Heart right ventricle (tissue), 16 donors: Measurements from ENCODE around the gene GPR55. TPM values are rescaled to one million over a fixed set of nuclear protein-coding genes. Genes with fewer than 3 reads are reported as not detected.

Experiments
- ATAC-seq, 8 donors: fragments of 200-7000 bp; cut with Tn5 transposase; one replicate each; pipeline ENCODE4 v1.9.1; 2020; ENCODE audit warnings: mild to moderate bottlenecking in 8 of 8, moderate library complexity in 8 of 8, moderate number of reproducible peaks in 1 of 8
- DNase-seq, 2 donors: peaks; one replicate each; pipeline ENCODE4 v3.0.0-alpha.2; 2020
- H3K27ac ChIP-seq, 10 donors: fragments of 200-600 bp; sonication (generic) in 2 of 10; one replicate each; pipeline versions ENCODE4 v1.5.0 to v1.8.0; 2020 to 2022; ENCODE audit warnings: mild to moderate bottlenecking in 3 of 10
- H3K27me3 ChIP-seq, 7 donors: fragments of 200-600 bp; one replicate each; pipeline ENCODE4 v1.8.0; 2021 to 2022; ENCODE audit warnings: mild to moderate bottlenecking in 2 of 7
- H3K36me3 ChIP-seq, 9 donors: fragments of 200-600 bp; sonication (generic) in 1 of 9; one replicate each; pipeline versions ENCODE4 v1.5.0 to v1.8.0; 2020 to 2022; ENCODE audit warnings: mild to moderate bottlenecking in 2 of 9
- H3K4me1 ChIP-seq, 9 donors: fragments of 200-600 bp; sonication (generic) in 1 of 9; one replicate each; pipeline versions ENCODE4 v1.5.0 to v1.8.0; 2020 to 2022; ENCODE audit warnings: mild to moderate bottlenecking in 4 of 9
- H3K4me3 ChIP-seq, 10 donors: fragments of 200-600 bp; sonication (generic) in 2 of 10; one replicate each; pipeline versions ENCODE4 v1.5.0 to v1.8.0; 2020 to 2022; ENCODE audit warnings: mild to moderate bottlenecking in 7 of 10, moderate library complexity in 2 of 10
- H3K9me3 ChIP-seq, 11 donors: fragments of 200-600 bp in 10 of 11; sonication (generic) in 2 of 11; one replicate each; pipeline versions ENCODE4 v1.5.0 to v1.8.0; 2013 to 2022; ENCODE audit warnings: mild to moderate bottlenecking in 2 of 11, control low read depth in 1 of 11, moderate library complexity in 1 of 11
- WGBS, 2 donors: extraction: QIAGEN DNeasy Blood & Tissue Kit; methylation state at CpG; one replicate each; pipeline ENCODE4 v1.1.7; 2013; ENCODE audit warnings: inconsistent platforms in 1 of 2; 5-methylcytosine and 5-hydroxymethylcytosine counted together
- intact Hi-C, 10 donors: fragments of 100-400 bp; cut with DNase I; formaldehyde crosslinking; loops; one replicate each; pipeline versions ENCODE4 v1.11.1 to v1.14.2; 2022
- polyA plus RNA-seq, 2 donors: library from polyadenylated mRNA; stranded (reverse); fragments of 200-250 nt; gene quantifications; one replicate each; pipeline ENCODE4 v1.2.3, GENCODE V29; 2013
- total RNA-seq, 10 donors: library from RNA; stranded (reverse); fragmentation: NEBNext Ultra II Directional in 3 of 10; extraction: Animal tissue kit (Norgen Biotek cat#: 25700) in 3 of 10; gene quantifications; one replicate each; pipeline versions ENCODE4 v1.2.1 to v1.2.4, GENCODE V29; 2021 to 2023
- TF ChIP-seq, protein P1 (sequence below), 9 donors: fragments of 200-600 bp; sonication (generic) in 2 of 9; IDR thresholded peaks; one replicate each; pipeline versions ENCODE4 v1.5.0 to v1.8.0; 2021 to 2022; ENCODE audit warnings: antibody characterized with exemption in 9 of 9, mild to moderate bottlenecking in 5 of 9, moderate library complexity in 1 of 9
- donor health status: Arrhythmogenic right ventricular cardiomyopathy.
- donor health status: ischemic (EF 13 %, LVEDD 7.1; RV severe dilation, severe dysfunction).
- donor health status: healthy with polysubstance abuse.
- donor health status: DM: no; HTN: yes; CAD: no.
- donor health status: DM: no; HTN: no; CAD: no.
- donor health status: ischemic (EF 25% LVEDD 6.9; RV normal size, moderate dysfunction).
- donor health status: ischemic (EF 25% LVEDD 5.7; RV mildly dilated, moderate dysfunction).
- donor health status: healthy.
- donor health status: DM: yes; HTN: yes; CAD: no.
- donor health status: Ischemic cardiomyopathy.
- donor health status: ischemic (EF 35%, LVEDD 5.7; RV mildly dilated, moderate dysfunction).
- donor health status: nonischemic (EF 11% LVEDD 7.7; RV severe dilation, severe dysfunction).
- donor health status: DM: yes; HTN: yes; CAD: no.
- donor health status: PGD.
- donor health status: ischemic (EF 29% LVEDD 5.4; RV normal size, mild dysfunction).
- donor health status: nonischemic (EF 23%, LVEDD 6.1; RV moderate dilation, normal function).

GPR55 gene
- total and polyA plus RNA-seq, 12 donors: 0.01 to 0.42 TPM; not detected in 10

DNA sequence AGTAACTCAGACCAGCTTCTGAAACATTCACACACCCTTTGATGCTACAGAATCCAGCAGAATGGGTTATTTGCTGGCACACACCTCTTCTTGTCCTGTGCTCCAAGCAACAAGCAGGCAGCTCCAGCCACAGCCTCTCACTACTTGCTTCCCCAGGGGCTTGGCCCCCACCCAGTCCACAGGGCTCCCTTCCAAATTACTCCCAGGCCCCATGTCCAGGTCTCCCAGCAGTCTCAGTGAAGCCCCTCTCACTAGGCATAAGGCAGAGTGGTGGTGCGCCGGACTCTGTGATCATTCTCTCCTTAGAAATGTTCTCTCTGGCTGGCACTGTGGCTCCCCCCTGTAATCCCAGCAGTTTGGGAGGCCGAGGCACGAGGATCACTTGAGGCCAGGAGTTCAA is 34.4 kb downstream of the GPR55 start:
- ATAC-seq: no peak
- no peak overlapping the region for H3K4me3 ChIP-seq
- no peaks in the 10 kb centered on the region for H3K36me3 ChIP-seq
- H3K9me3 ChIP-seq: no peaks in the 10 kb centered on the region
- TF ChIP-seq, protein P1, sequence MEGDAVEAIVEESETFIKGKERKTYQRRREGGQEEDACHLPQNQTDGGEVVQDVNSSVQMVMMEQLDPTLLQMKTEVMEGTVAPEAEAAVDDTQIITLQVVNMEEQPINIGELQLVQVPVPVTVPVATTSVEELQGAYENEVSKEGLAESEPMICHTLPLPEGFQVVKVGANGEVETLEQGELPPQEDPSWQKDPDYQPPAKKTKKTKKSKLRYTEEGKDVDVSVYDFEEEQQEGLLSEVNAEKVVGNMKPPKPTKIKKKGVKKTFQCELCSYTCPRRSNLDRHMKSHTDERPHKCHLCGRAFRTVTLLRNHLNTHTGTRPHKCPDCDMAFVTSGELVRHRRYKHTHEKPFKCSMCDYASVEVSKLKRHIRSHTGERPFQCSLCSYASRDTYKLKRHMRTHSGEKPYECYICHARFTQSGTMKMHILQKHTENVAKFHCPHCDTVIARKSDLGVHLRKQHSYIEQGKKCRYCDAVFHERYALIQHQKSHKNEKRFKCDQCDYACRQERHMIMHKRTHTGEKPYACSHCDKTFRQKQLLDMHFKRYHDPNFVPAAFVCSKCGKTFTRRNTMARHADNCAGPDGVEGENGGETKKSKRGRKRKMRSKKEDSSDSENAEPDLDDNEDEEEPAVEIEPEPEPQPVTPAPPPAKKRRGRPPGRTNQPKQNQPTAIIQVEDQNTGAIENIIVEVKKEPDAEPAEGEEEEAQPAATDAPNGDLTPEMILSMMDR (IDR thresholded peaks at IDR 0.05): no peak
- H3K27ac ChIP-seq: no peak overlapping the region
- 90 to 96% methylated on average over 4 of the region's 4 CpGs for WGBS, 2 donors
- no peak for DNase-seq
- H3K4me1 ChIP-seq: peaks cover 0 to 6% (median 0%) of the 10 kb centered on the region in 9 donors
- intact Hi-C loops: no loop called here
- peaks cover 0 to 14% (median 0%) of the 10 kb centered on the region in 7 donors for H3K27me3 ChIP-seq

DNA sequence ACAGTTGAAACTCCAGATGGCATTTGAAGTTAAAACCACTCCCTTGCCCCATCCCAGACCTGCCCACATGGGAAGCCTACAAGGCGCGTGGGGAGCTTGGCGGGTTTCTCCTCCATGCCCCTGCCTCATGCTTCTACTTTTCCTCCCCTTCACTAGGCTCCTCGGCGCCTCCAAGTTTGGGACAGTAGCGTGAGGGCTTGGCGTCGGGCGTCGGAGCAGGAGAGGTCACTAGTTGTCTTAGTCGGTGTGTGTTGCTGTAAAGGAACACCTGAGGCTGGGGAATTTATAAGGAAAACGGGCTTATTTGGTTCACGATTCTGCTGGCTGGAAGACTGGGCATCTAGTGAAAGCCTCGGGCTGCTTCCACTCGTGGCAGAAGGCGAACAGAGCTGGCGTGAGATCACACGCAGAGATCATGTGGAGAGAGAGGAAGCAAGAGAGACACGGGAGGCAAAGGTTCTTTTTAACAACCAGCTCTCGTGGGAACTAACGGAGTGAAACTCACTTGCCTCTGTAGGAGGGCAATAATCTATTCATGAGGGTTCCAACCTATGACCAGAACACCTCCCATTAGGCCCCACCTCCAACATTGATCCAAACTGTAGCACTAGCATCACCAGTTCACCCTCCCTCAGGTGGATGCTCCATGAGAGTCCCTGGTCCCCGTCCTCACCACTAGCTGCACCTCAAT is 35.0 kb downstream of the GPR55 start:
- 91% methylated on average over 22 of the region's 22 CpGs for WGBS, 2 donors
- DNase-seq: no peak

DNA sequence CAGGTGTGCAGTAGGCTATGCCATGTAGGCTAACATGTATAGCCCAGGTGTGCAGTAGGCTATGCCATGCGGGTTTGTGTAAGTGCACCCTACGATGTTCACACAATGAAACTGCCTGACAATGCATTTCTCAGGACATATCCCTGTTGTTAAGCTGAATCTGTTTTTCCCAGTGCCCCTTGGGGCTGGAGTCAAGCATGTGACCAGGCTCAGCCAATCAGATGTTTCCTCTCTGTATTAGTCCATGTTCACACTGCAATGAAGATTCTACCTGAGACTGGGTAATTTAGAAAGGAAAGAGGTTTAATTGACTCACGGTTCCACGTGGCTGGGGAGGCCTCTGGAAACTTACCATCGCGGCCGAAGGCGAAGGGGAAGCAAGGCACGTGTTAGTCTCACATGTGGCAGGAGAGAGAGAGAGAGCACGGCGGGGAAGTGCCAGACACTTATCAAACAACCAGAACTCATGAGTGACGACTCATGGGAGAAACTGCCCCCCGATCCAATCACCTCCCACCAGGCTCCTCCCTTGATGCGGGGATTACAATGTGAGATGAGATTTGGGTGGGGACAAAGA is 36.1 kb downstream of the GPR55 start:
- no peak overlapping the region for H3K4me3 ChIP-seq
- H3K36me3 ChIP-seq: no peaks in the 10 kb centered on the region
- intact Hi-C loops: no loop called here
- WGBS, 2 donors: 92% methylated on average over 14 of the region's 14 CpGs
- H3K9me3 ChIP-seq: no peaks in the 10 kb centered on the region
- H3K27me3 ChIP-seq: peaks cover 0 to 14% (median 0%) of the 10 kb centered on the region in 7 donors
- H3K27ac ChIP-seq: no peak overlapping the region
- TF ChIP-seq, protein P1 (IDR thresholded peaks at IDR 0.05): no peak
- peaks cover 0 to 10% (median 0%) of the 10 kb centered on the region in 9 donors for H3K4me1 ChIP-seq
- no peak for DNase-seq
- no peak for ATAC-seq

More for the DNA sequence above, 35.0 kb downstream of the GPR55 start:
- intact Hi-C loops: no loop called here
- Histone ChIP-seq H3K27me3 (peaks cover 0 to 14% (median 0%) of the 10 kb centered on the region in 7 donors), H3K4me1 (peaks cover 0 to 10% (median 0%) of the 10 kb centered on the region in 9 donors), H3K4me3 (no peak overlapping the region), H3K36me3 (no peaks in the 10 kb centered on the region), H3K27ac (no peak overlapping the region), H3K9me3 (no peaks in the 10 kb centered on the region)
- TF ChIP-seq, protein P1 (IDR thresholded peaks at IDR 0.05): no peak
- ATAC-seq: no peak

DNA sequence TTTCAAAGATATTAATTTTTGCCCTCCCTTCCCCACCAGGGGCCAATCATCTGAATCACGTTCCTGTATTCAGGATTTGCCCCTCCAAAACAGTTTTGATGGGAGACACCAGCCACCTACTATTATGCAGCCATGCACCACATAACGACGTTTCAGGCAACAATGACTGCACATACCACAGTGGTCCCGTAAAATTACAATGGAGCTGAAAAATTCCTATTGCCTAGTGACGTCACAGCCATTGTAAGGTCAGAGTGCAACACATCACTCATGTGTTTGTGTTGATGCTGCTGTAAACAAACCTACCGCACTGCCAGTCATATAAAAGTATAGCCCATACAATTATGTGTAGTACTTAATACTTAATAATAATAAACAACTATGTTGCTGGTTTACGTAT is 37.7 kb downstream of the GPR55 start:
- H3K9me3 ChIP-seq: no peaks in the 10 kb centered on the region

More for the DNA sequence above, 37.7 kb downstream of the GPR55 start:
- no peak for DNase-seq
- Histone ChIP-seq H3K4me3 (no peak overlapping the region), H3K27ac (no peak overlapping the region), H3K27me3 (peaks cover 0 to 7% (median 0%) of the 10 kb centered on the region in 7 donors), H3K36me3 (no peaks in the 10 kb centered on the region), H3K4me1 (peaks cover 0 to 10% (median 0%) of the 10 kb centered on the region in 9 donors)
- intact Hi-C loops: no loop called here
- TF ChIP-seq, protein P1 (IDR thresholded peaks at IDR 0.05): no peak
- 85 to 89% methylated on average over 7 of the region's 7 CpGs for WGBS, 2 donors
- no peak for ATAC-seq
